Measurements from ENCODE around the gene TM9SF4.

Gene TM9SF4

GRCh38 chr20:32209850-32210605 is 100.5 kb downstream of the TM9SF4 start:
- no peak for DNase-seq (ENCODE audit: low spot score)

- DNase-seq (ENCODE audit: low spot score) = no peak
Observed at GRCh38 chr20:32213870-32214269, 104.4 kb downstream of the TM9SF4 start.

- DNase-seq (ENCODE audit: low spot score) = no peak
Observed at GRCh38 chr20:32215147-32215546, 105.6 kb downstream of the TM9SF4 start.

- no peak for DNase-seq (ENCODE audit: low spot score)
Observed at GRCh38 chr20:32215729-32216128, 106.2 kb downstream of the TM9SF4 start.

GRCh38 chr20:32216179-32217142 is 106.9 kb downstream of the TM9SF4 start:
- peak; percentile 34 for DNase-seq (ENCODE audit: low spot score)
